HG02885 (cell line): ENCODE measurements around the gene ABCC1.

Source experiments
- ATAC-seq: cut with Tn5 transposase; IDR thresholded peaks from one replicate; pipeline ENCODE4 v1.9.1; 2021; ENCODE audit warnings: mild to moderate bottlenecking; ENCODE audit not compliant: unreplicated experiment, poor library complexity

Gene ABCC1

GRCh38 chr16:15986261-15986660 lies 36.8 kb downstream of the ABCC1 start:
- no peak for ATAC-seq

GRCh38 chr16:15988268-15989013 lies 39.0 kb downstream of the ABCC1 start:
- no peak for ATAC-seq

DNA sequence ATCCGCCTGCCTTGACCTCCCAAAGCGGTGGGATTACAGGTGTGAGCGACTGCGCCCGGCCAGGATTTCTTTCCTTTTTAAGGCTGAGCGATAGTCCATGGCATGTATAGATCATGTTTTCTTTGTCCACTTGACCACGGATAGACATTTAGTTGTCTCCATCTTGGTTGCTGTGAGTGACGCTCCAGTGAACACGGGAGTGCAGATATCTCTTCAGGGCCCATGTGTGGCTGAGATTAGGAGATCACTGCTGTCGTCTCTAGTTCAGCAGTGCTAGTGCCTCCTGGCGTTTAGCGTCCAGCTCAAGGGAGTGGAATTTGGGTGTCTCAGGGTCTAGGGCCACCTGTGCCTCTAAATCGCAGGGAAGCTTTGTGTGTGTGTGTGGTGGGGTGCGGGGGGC lies 41.5 kb downstream of the ABCC1 start:
- no peak for ATAC-seq

GRCh38 chr16:15993128-15993527 lies 43.7 kb downstream of the ABCC1 start:
- no peak for ATAC-seq

DNA sequence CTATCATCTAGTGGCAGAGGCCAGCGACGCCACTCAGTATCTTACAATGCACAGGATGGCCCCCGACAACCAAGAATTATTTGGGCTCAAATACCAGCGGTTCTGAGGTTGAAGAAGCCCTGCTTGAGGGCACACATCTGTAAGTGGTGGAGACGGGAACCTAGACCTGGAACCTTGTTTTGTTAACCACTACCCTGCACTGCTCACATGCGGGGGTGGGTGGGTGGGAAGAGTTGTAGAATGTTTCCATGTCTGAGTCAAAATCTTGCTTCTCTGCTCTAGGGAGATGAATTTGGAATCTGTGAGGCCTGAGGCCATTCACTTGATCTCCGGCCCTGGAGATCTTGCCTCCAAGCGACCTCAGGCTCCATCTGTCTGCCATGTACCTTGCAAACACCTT lies 44.1 kb downstream of the ABCC1 start:
- no peak for ATAC-seq

DNA sequence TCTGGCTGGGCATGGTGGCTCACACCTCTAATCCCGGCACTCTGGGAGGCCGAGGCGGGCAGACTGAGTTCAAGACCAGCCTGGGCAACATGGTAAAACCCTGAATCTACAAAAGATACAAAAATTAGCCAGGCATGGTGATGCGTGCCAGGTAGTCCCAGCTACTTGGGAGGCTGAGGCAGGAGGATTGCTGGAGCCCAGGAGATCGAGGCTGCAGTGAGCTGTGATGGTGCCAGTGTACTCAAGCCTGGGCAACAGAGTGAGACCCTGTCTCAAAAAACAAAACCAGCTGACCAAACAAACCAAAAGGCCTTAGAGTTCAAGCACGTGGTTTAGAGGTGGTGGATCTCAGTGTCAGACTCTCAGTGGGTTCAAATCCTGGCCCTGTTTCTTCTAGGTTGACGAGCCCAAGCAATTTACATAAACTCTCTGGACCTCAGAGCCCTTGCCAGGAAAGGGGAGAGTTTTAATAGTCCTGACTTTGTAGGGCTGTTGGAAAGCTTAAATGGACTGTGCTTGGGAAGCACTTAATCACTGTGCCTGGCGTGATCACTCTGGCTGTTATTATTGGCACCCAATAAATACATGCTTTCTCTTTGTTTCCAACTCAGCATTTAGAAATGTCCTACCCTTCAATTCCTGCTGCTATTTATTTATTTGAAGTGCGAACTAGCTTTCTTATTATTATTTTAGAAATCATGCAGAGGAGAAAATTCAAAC lies 44.7 kb downstream of the ABCC1 start:
- ATAC-seq = no peak

DNA sequence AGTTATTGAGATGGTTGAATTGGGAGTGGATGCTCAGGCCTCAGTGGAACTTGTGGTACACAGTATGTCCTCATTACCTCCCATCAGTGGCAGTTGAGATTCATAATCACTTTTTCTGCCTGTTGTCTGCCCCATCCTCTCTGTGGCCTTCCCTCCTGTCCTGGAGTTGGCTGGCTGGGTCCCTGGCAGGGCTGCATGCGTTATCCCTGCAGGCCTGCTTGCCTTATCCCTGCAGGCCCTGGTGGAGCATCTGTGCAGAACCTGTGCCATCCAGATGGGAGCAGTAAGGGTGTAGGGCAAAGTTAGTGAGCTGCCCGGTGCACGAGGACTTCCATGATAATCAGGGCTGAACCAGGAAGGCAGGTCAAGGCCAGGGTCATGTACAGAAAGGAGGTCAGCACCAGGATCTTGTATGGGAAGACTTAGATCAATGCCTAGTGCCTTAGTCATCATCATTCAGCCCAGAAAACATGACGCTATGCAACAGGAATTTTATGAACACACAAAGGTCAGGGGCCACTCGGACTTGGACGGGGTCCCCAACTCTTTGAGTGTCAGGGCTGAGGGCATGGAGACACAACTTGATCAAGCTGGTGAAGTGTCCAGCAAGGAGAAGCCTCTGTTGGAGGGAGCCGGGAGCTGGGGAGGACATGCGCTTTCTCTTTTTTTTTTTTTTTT lies 47.2 kb downstream of the ABCC1 start:
- no peak for ATAC-seq

DNA sequence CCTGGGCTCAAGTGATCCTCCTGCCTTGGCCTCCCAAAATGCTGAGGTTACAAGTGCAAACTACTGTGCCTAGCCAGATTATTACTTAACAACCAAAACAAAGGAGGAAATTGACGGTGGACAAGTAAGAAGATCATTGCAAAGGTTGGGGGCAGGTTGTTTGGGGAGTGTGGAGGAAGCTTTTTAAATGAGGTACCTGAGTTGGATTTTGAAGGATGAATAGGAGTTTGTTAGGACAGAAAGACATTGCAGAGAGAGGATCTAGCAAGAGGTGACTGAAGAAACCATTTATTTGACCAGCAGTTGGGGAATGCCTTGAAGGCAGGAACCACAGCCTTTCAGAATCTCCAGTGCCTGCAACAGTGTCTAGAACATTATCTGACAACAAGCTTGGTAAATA lies 51.3 kb downstream of the ABCC1 start:
- no peak for ATAC-seq

- ATAC-seq = no peak
These were observed 52.3 kb downstream of the ABCC1 start for GRCh38 chr16:16001596-16002255.

- no peak for ATAC-seq
These were observed 54.4 kb downstream of the ABCC1 start for GRCh38 chr16:16003719-16004313.

DNA sequence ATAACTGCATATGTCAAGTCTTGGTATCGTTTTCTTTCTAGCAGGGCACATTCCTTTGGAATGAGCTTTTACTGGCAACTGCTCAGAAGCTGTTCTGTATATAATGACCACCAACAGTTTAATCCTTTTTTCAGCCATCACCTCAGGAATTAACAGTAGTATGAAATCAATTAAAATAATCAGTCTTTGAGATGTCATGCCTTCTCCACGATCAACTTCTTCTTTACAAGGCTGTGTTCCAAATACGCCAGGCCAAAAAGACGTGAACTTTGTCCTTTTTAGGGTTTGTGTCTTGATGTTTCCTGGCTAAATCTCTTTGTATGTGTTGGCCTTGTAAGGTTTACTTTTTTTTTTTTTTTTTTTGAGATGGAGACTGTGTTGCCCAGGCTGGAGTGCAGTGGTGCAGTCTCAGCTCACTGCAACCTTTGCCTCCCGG lies 54.9 kb downstream of the ABCC1 start:
- no peak for ATAC-seq

DNA sequence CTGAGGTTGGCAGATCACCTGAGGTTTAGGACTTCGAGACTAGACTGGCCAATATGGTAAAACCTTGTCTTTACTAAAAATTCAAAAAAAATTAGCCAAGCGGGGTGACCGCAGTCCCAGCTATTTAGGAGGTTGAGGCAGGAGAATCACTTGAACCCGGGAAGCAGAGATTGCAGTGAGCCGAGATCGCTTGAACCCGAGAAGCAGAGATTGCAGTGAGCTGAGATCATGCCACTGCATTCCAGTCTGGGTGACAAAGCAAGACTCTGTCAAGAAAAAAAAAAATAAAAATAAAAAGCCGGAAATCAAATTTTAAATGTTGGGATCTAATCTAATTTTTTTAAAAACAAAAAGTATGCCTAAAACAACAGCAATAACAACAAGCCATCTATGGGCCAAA lies 56.3 kb downstream of the ABCC1 start:
- ATAC-seq = no peak

- ATAC-seq = no peak
These were observed 57.2 kb downstream of the ABCC1 start for GRCh38 chr16:16006650-16007049.

- ATAC-seq = peak; percentile 73
These were observed 58.3 kb downstream of the ABCC1 start for GRCh38 chr16:16007743-16008111.

GRCh38 chr16:16008666-16009065 lies 59.2 kb downstream of the ABCC1 start:
- ATAC-seq = no peak

- no peak for ATAC-seq
These were observed 60.0 kb downstream of the ABCC1 start for GRCh38 chr16:16009401-16009800.

- no peak for ATAC-seq
These were observed 60.8 kb downstream of the ABCC1 start for GRCh38 chr16:16010194-16010593.

GRCh38 chr16:16012144-16012543 lies 62.7 kb downstream of the ABCC1 start:
- ATAC-seq = no peak

DNA sequence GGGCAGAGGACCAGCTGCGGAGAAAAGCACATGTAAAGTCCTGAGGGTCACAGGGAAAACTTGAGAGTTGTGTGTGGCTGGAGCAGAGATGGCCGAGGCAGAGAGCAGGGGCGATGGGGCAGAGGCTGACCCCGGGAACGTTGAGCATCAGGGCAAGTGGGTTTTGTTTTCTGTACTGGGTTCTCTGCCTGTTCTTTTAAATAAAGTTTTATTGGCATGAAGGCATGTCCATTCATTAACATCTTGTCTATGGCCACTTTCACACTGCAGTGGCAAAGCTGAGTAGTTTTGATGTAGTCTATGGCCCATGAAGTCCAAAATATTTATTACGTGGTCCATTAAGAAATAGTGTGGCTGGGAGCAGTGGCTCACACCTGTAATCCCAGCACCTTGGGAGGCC lies 64.4 kb downstream of the ABCC1 start:
- ATAC-seq = no peak
